SW480 (cell line): ENCODE results near the gene ADAT2.
A peak's percentile ranks its signal among the peaks of the same experiment; 100 is the strongest.

ENCODE experiments used
- DNase-seq: peaks from one replicate; pipeline ENCODE4 v3.0.0-alpha.2; 2016; ENCODE audit warnings: low spot score

ADAT2 gene

GRCh38 chr6:143397227-143398222, 53.0 kb downstream of the ADAT2 start:
- DNase-seq: peak; percentile 92

GRCh38 chr6:143396497-143397226, 53.8 kb downstream of the ADAT2 start:
- no peak for DNase-seq

DNA sequence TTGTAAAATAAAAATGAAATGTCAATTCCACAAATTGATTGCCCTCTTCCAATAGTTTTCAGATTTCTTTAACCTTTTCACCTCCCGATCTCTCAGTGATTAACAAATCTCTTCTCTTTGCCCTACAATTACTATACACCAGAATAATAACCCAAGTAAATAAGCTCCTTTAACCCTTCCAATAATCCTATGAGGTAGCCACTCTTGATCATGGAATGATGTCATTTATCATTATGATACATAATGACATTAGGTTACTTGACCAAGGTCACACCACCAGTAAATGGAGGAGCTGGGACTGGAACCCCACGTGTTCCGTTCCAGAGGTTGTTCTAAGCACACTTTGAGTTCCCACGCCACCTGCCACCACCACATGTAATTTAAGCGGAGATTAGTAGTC, 54.8 kb downstream of the ADAT2 start:
- no peak for DNase-seq

- no peak for DNase-seq
These were observed 56.1 kb downstream of the ADAT2 start for GRCh38 chr6:143394389-143394788.

- DNase-seq: no peak
These were observed 60.2 kb downstream of the ADAT2 start for GRCh38 chr6:143390278-143390677.

- DNase-seq: no peak
These were observed 64.9 kb downstream of the ADAT2 start for GRCh38 chr6:143385636-143386035.

- no peak for DNase-seq
These were observed 73.6 kb downstream of the ADAT2 start for GRCh38 chr6:143376861-143377260.

DNA sequence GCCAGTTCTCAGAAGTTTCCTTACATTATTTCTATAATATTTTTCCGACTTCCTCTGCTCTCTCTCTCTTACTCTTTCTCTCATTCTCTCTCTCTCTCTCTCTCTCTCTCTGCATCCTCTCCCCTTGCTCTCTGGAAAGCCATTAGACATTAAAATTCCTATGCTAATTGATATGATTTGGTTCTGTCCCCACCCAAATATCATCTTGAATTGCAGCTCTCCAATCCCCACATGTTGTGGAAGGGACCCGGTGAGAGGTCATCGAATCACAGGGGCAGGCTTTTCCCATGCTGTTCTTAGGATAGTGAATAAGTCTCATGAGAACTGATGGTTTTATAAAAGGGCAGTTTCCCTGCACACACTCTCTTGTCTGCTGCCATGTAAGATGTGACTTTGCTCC, 74.1 kb downstream of the ADAT2 start:
- DNase-seq: no peak

DNA sequence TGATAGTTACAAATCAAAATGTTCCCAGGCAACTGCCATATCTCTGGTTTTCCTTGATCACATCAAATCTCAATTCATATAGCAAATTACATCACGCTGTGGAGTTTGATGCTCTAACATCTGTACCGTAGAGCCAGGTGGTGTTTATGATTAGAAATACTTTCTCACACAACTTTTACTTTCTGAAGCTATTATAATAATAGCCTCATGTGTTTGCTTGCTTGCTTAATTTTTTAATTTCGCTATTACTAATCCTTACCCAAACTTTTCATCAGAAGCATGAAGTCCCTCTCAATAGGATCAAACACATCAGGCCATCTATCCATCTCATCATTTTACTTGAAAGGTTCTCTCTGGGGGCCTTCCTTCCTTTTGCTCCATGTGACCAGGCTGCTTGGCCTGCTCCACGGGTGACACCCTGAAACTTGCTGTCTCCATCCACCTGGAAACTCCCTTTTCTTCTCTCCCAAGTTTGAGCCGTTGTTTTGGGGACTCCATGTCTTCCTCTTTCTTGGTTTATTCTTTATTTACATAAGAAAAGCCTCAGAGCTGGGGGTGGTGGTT, 75.4 kb downstream of the ADAT2 start:
- no peak for DNase-seq

- DNase-seq: no peak
These were observed 76.5 kb downstream of the ADAT2 start for GRCh38 chr6:143374014-143374413.
